ENCODE measurements around the gene UFD1.

DNA sequence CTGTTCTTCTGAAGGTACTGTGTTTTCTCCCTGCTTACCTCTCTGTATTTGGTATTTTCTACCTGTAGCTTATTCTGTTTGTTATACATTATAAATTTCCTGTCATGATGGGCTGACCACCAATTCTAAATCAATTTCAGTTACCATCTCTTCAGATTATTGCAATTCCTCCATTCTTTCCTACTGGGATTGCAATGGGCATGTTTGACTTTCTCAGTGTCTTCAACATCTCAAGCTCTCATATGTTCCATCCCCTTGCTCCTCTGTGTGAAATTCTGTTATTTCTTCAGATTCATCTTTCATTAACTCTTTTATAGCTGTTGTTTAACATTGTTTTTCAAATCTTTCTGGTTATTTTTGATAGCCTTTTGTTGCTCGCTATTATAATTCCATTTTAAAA is 16.0 kb downstream of the UFD1 start:
- no peak for TF ChIP-seq POLR2A (IDR thresholded peaks at IDR 0.05)
- no peak for TF ChIP-seq POLR2AphosphoS5 (IDR thresholded peaks at IDR 0.05)
